Keratinocyte (primary cell): ENCODE data around the gene CPED1.

Experiments used
- CTCF ChIP-seq, 3 experiments: IDR thresholded peaks in 1 of 3; conservative IDR thresholded peaks in 1 of 3; optimal IDR thresholded peaks in 1 of 3; 2 replicates in 2 of 3; 3 replicates in 1 of 3; pipeline versions ENCODE3 to v1.5.1; 2011; ENCODE audit warnings: low read length in 3 of 3, mild to moderate bottlenecking in 3 of 3, moderate library complexity in 2 of 3, control low read depth in 1 of 3, inconsistent platforms in 1 of 3; ENCODE audit not compliant: insufficient read depth in 2 of 3; ENCODE audit errors: extremely low read depth in 1 of 3
- EZH2 ChIP-seq: IDR thresholded peaks from one replicate; pipeline ENCODE4 v1.6.1; 2012; ENCODE audit warnings: inconsistent platforms, mild to moderate bottlenecking, low read length, moderate library complexity

- TF ChIP-seq EZH2 (no peak), CTCF (optimal IDR thresholded peaks at IDR 0.05 in 1 of 3, IDR thresholded peaks at IDR 0.05 in 1 of 3, conservative IDR thresholded peaks at IDR 0.05 in 1 of 3; ENCODE audit: extremely low read depth in 1 of 3, insufficient read depth in 2 of 3, low read length in 3 of 3) (no peak)
Observed at GRCh38 chr7:121228779-121229178, 240.3 kb downstream of the CPED1 start.
